Activated T-cell treated with anti-CD3 and anti-CD28 coated beads, Interleukin-2, amount 50 U/mL, for 72 hours (primary cell): ENCODE data around the gene RBM41. TPM values are rescaled to one million over a fixed set of nuclear protein-coding genes. Genes with fewer than 3 reads are reported as not detected.
"Not testable (repeated sequence)": the region's sequence is repeated elsewhere in the genome, so short reads cannot be mapped to it uniquely, and the experiment has no call there.

Experiments used
- ATAC-seq, 2 donors: fragments of 150-1000 bp; cut with Tn5 transposase; replicated peaks in 1 of 2; 2 replicates each; pipeline ENCODE4 v1.10.0; 2021; ENCODE audit warnings: moderate library complexity in 2 of 2, mild to moderate bottlenecking in 1 of 2
- DNase-seq, 2 donors: peaks; one replicate each; pipeline ENCODE4 v3.0.0; 2021 to 2022; ENCODE audit warnings: mixed read lengths in 1 of 2
- H3K27ac Mint-ChIP-seq: one replicate; pipeline ENCODE4 v1.8.0; 2022; ENCODE audit warnings: mild to moderate bottlenecking, moderate library complexity, mixed read lengths
- H3K27me3 Mint-ChIP-seq: one replicate; pipeline ENCODE4 v1.8.0; 2022; ENCODE audit warnings: low read depth, mixed read lengths
- H3K36me3 Mint-ChIP-seq, 2 donors: one replicate each; pipeline ENCODE4 v1.8.0; 2022; ENCODE audit warnings: mixed read lengths in 2 of 2, mild to moderate bottlenecking in 1 of 2; ENCODE audit not compliant: insufficient read depth in 2 of 2
- H3K4me1 Mint-ChIP-seq: one replicate; pipeline ENCODE4 v1.8.0; 2022; ENCODE audit warnings: low read depth, mixed read lengths
- H3K4me3 Mint-ChIP-seq, 2 donors: one replicate each; pipeline ENCODE4 v1.8.0; 2022; ENCODE audit warnings: mild to moderate bottlenecking in 2 of 2, mixed read lengths in 2 of 2, moderate library complexity in 2 of 2
- H3K9me3 Mint-ChIP-seq, 2 donors: one replicate each; pipeline ENCODE4 v1.8.0; 2022; ENCODE audit warnings: mixed read lengths in 2 of 2
- total RNA-seq, 2 donors: library from RNA; stranded (reverse); gene quantifications; one replicate each; pipeline ENCODE4 v1.2.3, GENCODE V29; 2022

RBM41 gene
- total RNA-seq, 2 donors from 2014 or later = 20.1 to 25.7 TPM

DNA sequence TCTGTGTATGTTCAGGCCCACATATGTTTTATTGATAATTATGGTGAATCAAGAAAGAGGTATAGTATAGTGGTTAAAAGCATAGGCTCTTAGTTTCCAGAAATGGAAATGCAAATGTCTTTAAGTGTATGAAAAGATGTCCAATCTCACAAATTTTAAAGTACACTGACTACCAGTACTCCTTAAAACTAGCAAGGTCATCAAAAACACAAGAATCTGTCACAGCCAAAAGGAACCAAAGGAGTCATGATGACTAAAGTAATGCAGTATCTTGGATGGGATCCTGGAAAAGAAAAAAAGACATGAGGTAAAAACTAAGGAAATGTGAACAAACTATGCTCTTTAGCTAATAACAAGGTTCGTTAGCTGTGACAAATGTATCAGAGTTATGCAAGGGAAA lies 661 bp upstream of the RBM41 start:
- H3K36me3 Mint-ChIP-seq = peaks cover 7 to 14% of the 10 kb centered on the region in 2 donors
- H3K27me3 Mint-ChIP-seq = peaks cover 24% of the 10 kb centered on the region
- peaks cover 16% of the 10 kb centered on the region for H3K4me1 Mint-ChIP-seq
- DNase-seq = no peak
- peak overlapping the region; percentile 97 to 100 for H3K4me3 Mint-ChIP-seq
- ATAC-seq = no peak
- peak overlapping the region; percentile 99 for H3K27ac Mint-ChIP-seq
- no peaks in the 10 kb centered on the region for H3K9me3 Mint-ChIP-seq

DNA sequence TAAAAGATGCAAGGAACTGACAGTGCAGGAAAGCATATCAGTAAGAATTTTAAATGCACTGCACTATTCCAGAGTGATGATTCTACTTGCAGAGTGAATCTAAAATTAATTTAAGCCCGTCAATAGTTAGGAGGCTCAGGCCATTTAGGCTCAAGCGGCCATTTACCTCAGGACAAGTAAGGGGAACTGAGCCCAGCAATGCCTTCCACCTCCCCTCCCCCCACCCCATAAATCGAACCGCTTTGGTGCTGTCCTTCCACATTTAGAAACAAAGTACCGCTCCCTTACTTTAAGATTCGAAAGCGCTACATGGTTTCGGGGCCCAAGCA lies 665 bp downstream of the RBM41 start:
- Mint-ChIP-seq H3K27me3 (peaks cover 19% of the 10 kb centered on the region), H3K9me3 (no peaks in the 10 kb centered on the region), H3K27ac (peak overlapping the region; percentile 66), H3K36me3 (peaks cover 14 to 19% of the 10 kb centered on the region in 2 donors), H3K4me3 (peak overlapping the region; percentile 97 to 100), H3K4me1 (peaks cover 23% of the 10 kb centered on the region)
- DNase-seq (no peak), ATAC-seq (no peak)

GRCh38 chrX:107107459-107107858 lies 11.2 kb downstream of the RBM41 start:
- DNase-seq (no peak), ATAC-seq (no peak)
- Mint-ChIP-seq H3K9me3 (no peaks in the 10 kb centered on the region), H3K27me3 (no peaks in the 10 kb centered on the region), H3K27ac (no peak overlapping the region), H3K4me1 (peaks cover 15% of the 10 kb centered on the region), H3K36me3 (peaks cover 4 to 6% of the 10 kb centered on the region in 2 donors), H3K4me3 (no peak overlapping the region)

DNA sequence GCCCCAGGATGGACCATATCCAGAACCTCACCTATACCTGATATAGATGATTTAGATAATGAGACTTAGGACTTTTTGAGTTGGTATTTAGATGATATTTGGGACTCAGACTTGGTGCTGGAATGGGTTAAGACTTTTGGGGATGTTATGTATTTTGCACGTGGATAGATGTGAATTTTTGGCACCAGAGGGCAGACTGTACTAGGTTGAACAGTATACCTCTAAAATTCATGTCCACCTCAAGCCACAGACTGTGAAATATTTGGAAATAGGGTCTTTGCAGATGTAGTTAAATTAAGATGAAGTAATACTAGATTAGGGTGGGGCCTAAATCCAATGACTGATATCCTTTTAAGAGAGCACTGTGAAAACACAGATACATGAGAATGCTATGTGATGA lies 15.6 kb downstream of the RBM41 start:
- Mint-ChIP-seq H3K4me3 (no peak overlapping the region), H3K27ac (no peak overlapping the region), H3K36me3 (peaks cover 8 to 11% of the 10 kb centered on the region in 2 donors), H3K4me1 (peaks cover 8% of the 10 kb centered on the region), H3K27me3 (no peaks in the 10 kb centered on the region), H3K9me3 (no peaks in the 10 kb centered on the region)
- ATAC-seq = no peak
- no peak for DNase-seq

DNA sequence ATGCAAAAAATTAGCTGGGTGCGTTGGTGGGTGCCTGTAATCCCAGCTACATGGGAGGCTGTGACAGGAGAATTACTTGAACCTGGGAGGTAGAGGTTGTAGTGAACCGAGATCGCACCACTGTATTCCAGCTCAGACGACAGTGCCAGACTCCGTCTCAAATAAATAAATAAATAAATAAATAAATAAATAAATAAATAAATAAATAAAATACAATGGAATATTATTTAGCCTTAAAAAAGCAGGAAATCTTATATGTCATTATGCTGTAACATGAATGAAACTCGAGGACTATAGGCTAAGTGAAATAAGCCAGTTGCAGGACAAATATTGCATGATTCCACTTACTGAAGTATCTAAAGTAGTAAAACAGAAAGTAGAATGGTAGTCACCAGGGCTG lies 42.5 kb downstream of the RBM41 start:
- ATAC-seq (no peak), DNase-seq (no peak)
- Mint-ChIP-seq H3K27ac (no peak overlapping the region), H3K4me1 (peaks cover 4% of the 10 kb centered on the region), H3K9me3 (peaks cover 8 to 9% of the 10 kb centered on the region in 2 donors), H3K4me3 (no peak overlapping the region), H3K27me3 (no peaks in the 10 kb centered on the region), H3K36me3 (peaks cover 5 to 9% of the 10 kb centered on the region in 2 donors)

DNA sequence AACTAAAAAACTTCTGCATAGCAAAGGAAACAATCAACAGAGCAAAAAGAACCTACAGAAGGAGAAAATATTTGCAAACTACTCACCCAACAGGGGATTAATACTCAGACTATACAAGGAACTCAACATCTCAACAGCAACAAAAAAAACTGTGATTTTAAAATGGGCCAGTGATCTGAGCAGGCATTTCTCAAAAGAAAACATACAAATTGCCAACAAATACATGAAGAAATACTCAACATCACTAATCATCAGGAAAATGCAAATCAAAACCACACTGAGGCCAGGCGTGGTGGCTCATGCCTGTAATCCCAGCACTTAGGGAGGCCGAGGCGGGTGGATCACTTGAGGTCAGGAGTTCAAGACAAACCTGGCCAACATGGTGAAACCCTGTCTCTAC lies 60.9 kb downstream of the RBM41 start:
- H3K36me3 Mint-ChIP-seq, H3K9me3 Mint-ChIP-seq, H3K4me3 Mint-ChIP-seq, DNase-seq, H3K27me3 Mint-ChIP-seq, H3K4me1 Mint-ChIP-seq, ATAC-seq: not testable (repeated sequence)
- H3K27ac Mint-ChIP-seq = peak overlapping the region; percentile 50

- Mint-ChIP-seq H3K9me3 (no peaks in the 10 kb centered on the region), H3K27me3 (peaks cover 7% of the 10 kb centered on the region), H3K4me1 (no peaks in the 10 kb centered on the region), H3K4me3 (no peak overlapping the region), H3K27ac (no peak overlapping the region), H3K36me3 (peaks cover 0 to 1% of the 10 kb centered on the region in 2 donors)
- DNase-seq (no peak), ATAC-seq (no peak)
Measured at GRCh38 chrX:107054978-107055377, 63.6 kb downstream of the RBM41 start.

GRCh38 chrX:107050195-107050709 lies 68.4 kb downstream of the RBM41 start:
- H3K4me3 Mint-ChIP-seq = no peak overlapping the region
- H3K4me1 Mint-ChIP-seq = no peaks in the 10 kb centered on the region
- DNase-seq (no peak), ATAC-seq (no peak)
- peaks cover 0 to under 1% of the 10 kb centered on the region in 2 donors for H3K36me3 Mint-ChIP-seq
- H3K27ac Mint-ChIP-seq = no peak overlapping the region
- peaks cover 0 to 1% of the 10 kb centered on the region in 2 donors for H3K9me3 Mint-ChIP-seq
- peaks cover 24% of the 10 kb centered on the region for H3K27me3 Mint-ChIP-seq

DNA sequence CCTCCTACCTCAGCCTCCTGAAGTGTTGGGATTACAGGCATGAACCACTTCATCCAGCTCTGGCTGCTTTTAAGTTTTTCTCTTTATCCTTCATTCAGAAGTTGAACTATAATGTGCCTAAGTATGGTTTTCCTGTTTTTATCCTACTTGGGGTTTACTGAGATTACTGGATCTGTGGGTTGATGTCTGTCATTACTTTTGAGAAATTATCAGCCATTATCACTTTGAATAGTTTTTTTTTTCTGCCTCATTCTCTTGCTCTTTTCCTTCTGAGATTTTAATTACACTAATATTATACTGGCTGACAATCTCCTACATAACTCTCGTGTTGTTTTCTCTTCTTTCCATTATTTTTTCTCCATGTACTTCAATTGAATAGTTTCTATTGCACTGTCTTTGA lies 71.0 kb downstream of the RBM41 start:
- peak overlapping the region; percentile 38 for H3K27ac Mint-ChIP-seq
- peaks cover 0 to 1% of the 10 kb centered on the region in 2 donors for H3K9me3 Mint-ChIP-seq
- no peak for ATAC-seq
- DNase-seq = no peak
- no peaks in the 10 kb centered on the region for H3K4me1 Mint-ChIP-seq
- no peaks in the 10 kb centered on the region for H3K36me3 Mint-ChIP-seq
- peaks cover 24% of the 10 kb centered on the region for H3K27me3 Mint-ChIP-seq
- no peak overlapping the region for H3K4me3 Mint-ChIP-seq

DNA sequence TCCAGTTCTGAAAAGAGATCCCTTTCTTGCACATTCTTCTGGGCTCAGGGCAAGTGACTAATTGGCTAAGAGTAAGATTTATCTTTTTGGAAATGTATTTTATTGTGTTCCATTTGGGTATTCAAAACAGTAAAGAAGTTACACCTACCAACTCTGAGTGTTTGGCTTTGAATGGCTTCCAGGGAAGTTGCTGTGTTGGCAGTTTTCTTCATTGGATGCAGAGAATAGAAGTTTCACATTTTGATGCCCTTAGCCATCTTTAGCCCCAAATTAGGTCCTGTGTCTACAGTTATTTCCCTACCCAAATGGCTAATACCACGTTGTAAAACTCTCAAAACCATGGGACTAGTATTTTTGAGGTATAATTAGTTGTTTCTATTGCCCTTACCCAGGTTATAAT lies 88.9 kb downstream of the RBM41 start:
- Mint-ChIP-seq H3K27me3 (peaks cover 47% of the 10 kb centered on the region), H3K4me3 (no peak overlapping the region), H3K36me3 (no peaks in the 10 kb centered on the region), H3K27ac (no peak overlapping the region), H3K4me1 (no peaks in the 10 kb centered on the region), H3K9me3 (no peaks in the 10 kb centered on the region)
- DNase-seq (no peak), ATAC-seq (no peak)

DNA sequence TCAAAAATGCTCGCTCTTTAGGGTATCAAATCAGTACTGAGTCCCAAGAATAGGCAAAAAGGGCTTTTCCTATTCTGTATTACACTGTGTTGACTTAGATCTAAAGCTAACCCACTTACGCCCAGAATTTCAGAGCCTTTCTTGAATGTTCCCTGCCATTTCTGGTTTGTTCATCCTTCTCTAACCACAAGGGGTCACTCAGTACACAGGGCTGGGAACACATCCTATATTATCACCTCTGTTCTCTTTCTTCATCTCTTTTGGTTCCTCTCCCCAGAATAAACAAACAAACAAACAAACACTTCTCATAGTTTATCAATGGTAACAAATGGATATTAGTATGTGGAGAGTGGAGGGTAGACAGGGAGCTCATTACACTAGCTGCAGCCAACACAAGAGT lies 93.1 kb downstream of the RBM41 start:
- H3K27ac Mint-ChIP-seq = no peak overlapping the region
- H3K27me3 Mint-ChIP-seq = peaks cover 44% of the 10 kb centered on the region
- DNase-seq (no peak), ATAC-seq (no peak)
- no peak overlapping the region for H3K4me3 Mint-ChIP-seq
- no peaks in the 10 kb centered on the region for H3K36me3 Mint-ChIP-seq
- no peaks in the 10 kb centered on the region for H3K4me1 Mint-ChIP-seq
- no peaks in the 10 kb centered on the region for H3K9me3 Mint-ChIP-seq

DNA sequence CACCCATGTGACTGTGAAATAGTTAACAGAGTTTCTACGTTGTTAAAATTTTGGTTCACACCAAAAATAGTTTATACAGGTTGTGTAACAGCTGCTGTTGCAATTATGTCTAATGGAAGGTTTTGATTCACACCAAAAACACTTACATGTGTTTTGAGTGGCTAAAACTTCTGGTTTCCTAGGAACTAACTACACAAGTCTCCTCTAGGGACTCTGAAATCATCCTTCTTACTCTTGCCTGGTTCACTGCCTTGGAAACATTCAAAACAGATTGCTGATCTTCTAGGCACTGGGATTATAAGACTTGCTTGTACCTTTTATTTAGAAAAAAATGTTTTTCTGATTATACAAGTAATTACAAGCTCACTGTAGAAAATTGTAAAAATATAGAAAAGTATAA lies 103.7 kb downstream of the RBM41 start:
- Mint-ChIP-seq H3K27me3 (peaks cover 7% of the 10 kb centered on the region), H3K27ac (no peak overlapping the region), H3K9me3 (peaks cover 0 to 3% of the 10 kb centered on the region in 2 donors), H3K4me3 (no peak overlapping the region), H3K4me1 (no peaks in the 10 kb centered on the region), H3K36me3 (no peaks in the 10 kb centered on the region)
- DNase-seq = no peak
- ATAC-seq = no peak
